Breast epithelium (tissue), 4 donors: ENCODE data around the gene DMWD. TPM values are rescaled to one million over a fixed set of nuclear protein-coding genes. Genes with fewer than 3 reads are reported as not detected.

ENCODE experiments used
- DNase-seq, 2 donors: peaks; one replicate each; pipeline ENCODE4 v3.0.0-alpha.2; 2019; ENCODE audit warnings: low spot score in 2 of 2
- H3K27ac ChIP-seq, 2 donors: fragments of 200-600 bp; sonication (generic) in 1 of 2; one replicate each; pipeline ENCODE4 v1.5.1; 2016 to 2019; ENCODE audit warnings: mild to moderate bottlenecking in 1 of 2
- H3K27me3 ChIP-seq, 2 donors: fragments of 200-600 bp; sonication (generic) in 1 of 2; one replicate each; pipeline versions ENCODE4 v1.5.1 to v1.6.0; 2017 to 2019; ENCODE audit warnings: control low read depth in 1 of 2, mild to moderate bottlenecking in 1 of 2
- H3K36me3 ChIP-seq: fragments of 200-600 bp; one replicate; pipeline ENCODE4 v1.5.1; 2019
- H3K4me1 ChIP-seq, 2 donors: fragments of 200-600 bp; sonication (generic); one replicate each; pipeline ENCODE4 v1.5.1; 2016 to 2019; ENCODE audit warnings: control low read depth in 1 of 2
- H3K4me3 ChIP-seq, 3 donors: fragments of 200-600 bp; sonication (generic); 1 replicate in 2 of 3; 2 replicates in 1 of 3; pipeline ENCODE4 v1.5.1; 2016 to 2019; ENCODE audit warnings: mild to moderate bottlenecking in 3 of 3, moderate library complexity in 2 of 3
- H3K9me3 ChIP-seq, 2 donors: fragments of 200-600 bp; sonication (generic) in 1 of 2; one replicate each; pipeline ENCODE4 v1.5.1; 2016 to 2019; ENCODE audit warnings: control low read depth in 1 of 2
- CTCF ChIP-seq, 3 donors: fragments of 450-650 bp; IDR thresholded peaks; one replicate each; pipeline ENCODE4 v1.5.1; 2016 to 2017; ENCODE audit warnings: antibody characterized with exemption in 3 of 3, mild to moderate bottlenecking in 3 of 3, moderate library complexity in 3 of 3
- POLR2A ChIP-seq: fragments of 450-650 bp; IDR thresholded peaks from one replicate; pipeline ENCODE4 v1.6.1; 2016; ENCODE audit warnings: antibody characterized with exemption, mild to moderate bottlenecking, moderate library complexity
- POLR2AphosphoS5 ChIP-seq, 3 donors: sonication (generic); formaldehyde crosslinking; IDR thresholded peaks; one replicate each; pipeline ENCODE4 v1.6.1; 2017; ENCODE audit warnings: antibody characterized with exemption in 3 of 3
- intact Hi-C: fragments of 100-400 bp; cut with DNase I; formaldehyde crosslinking; loops from one replicate; pipeline ENCODE4 v1.15.1; 2023; ENCODE audit warnings: low total_unique reads
- total RNA-seq, 3 donors: library from RNA; depleted of rRNA; stranded (reverse); fragments of >200 nt; gene quantifications; one replicate each; pipeline ENCODE4 v1.1.0, GENCODE V29; 2016

Gene DMWD
- total RNA-seq, 3 donors from 2014 or later = 24.2 to 31.1 (median 29.3) TPM

- Histone ChIP-seq H3K4me1 (no peaks in the 10 kb centered on the region), H3K36me3 (no peaks in the 10 kb centered on the region)
- TF ChIP-seq POLR2A (no peak), CTCF (IDR thresholded peaks at IDR 0.05) (no peak), POLR2AphosphoS5 (IDR thresholded peaks at IDR 0.05) (no peak)
Observed at GRCh38 chr19:45812297-45812696, 19.7 kb upstream of the DMWD start.

GRCh38 chr19:45809643-45810159 lies 17.1 kb upstream of the DMWD start:
- intact Hi-C loops = no loop called here

More at GRCh38 chr19:45812297-45812696, 19.7 kb upstream of the DMWD start:
- intact Hi-C loops = no loop called here
- no peaks in the 10 kb centered on the region for H3K9me3 ChIP-seq
- H3K27me3 ChIP-seq = no peaks in the 10 kb centered on the region
- H3K27ac ChIP-seq = peak overlapping the region in 1 of 2 donors; percentile 52
- no peak for DNase-seq
- no peak overlapping the region for H3K4me3 ChIP-seq

GRCh38 chr19:45805719-45806118 lies 13.1 kb upstream of the DMWD start:
- H3K27ac ChIP-seq = no peak overlapping the region
- DNase-seq = no peak
- no peaks in the 10 kb centered on the region for H3K36me3 ChIP-seq
- H3K9me3 ChIP-seq = no peaks in the 10 kb centered on the region
- H3K27me3 ChIP-seq = no peaks in the 10 kb centered on the region
- intact Hi-C loops = no loop called here
- no peak overlapping the region for H3K4me3 ChIP-seq
- no peak for TF ChIP-seq CTCF (IDR thresholded peaks at IDR 0.05)
- no peak for TF ChIP-seq POLR2AphosphoS5 (IDR thresholded peaks at IDR 0.05)
- no peak for TF ChIP-seq POLR2A
- no peaks in the 10 kb centered on the region for H3K4me1 ChIP-seq

More at GRCh38 chr19:45809643-45810159, 17.1 kb upstream of the DMWD start:
- no peaks in the 10 kb centered on the region for H3K27me3 ChIP-seq
- TF ChIP-seq POLR2AphosphoS5 (IDR thresholded peaks at IDR 0.05) = no peak
- TF ChIP-seq POLR2A = no peak
- TF ChIP-seq CTCF (IDR thresholded peaks at IDR 0.05) = no peak
- no peaks in the 10 kb centered on the region for H3K9me3 ChIP-seq
- no peak for DNase-seq
- no peak overlapping the region for H3K27ac ChIP-seq
- H3K4me1 ChIP-seq = no peaks in the 10 kb centered on the region
- no peaks in the 10 kb centered on the region for H3K36me3 ChIP-seq
- H3K4me3 ChIP-seq = no peak overlapping the region

GRCh38 chr19:45804959-45805230 lies 12.2 kb upstream of the DMWD start:
- intact Hi-C loops = no loop called here
- no peak for DNase-seq
- no peaks in the 10 kb centered on the region for H3K4me1 ChIP-seq
- no peak for TF ChIP-seq POLR2A
- TF ChIP-seq POLR2AphosphoS5 (IDR thresholded peaks at IDR 0.05) = no peak
- no peak for TF ChIP-seq CTCF (IDR thresholded peaks at IDR 0.05)
- H3K27me3 ChIP-seq = no peaks in the 10 kb centered on the region
- no peaks in the 10 kb centered on the region for H3K9me3 ChIP-seq
- H3K36me3 ChIP-seq = no peaks in the 10 kb centered on the region
- no peak overlapping the region for H3K27ac ChIP-seq
- H3K4me3 ChIP-seq = no peak overlapping the region

GRCh38 chr19:45804140-45804958 lies 11.7 kb upstream of the DMWD start:
- TF ChIP-seq POLR2AphosphoS5 (IDR thresholded peaks at IDR 0.05) (no peak), CTCF (IDR thresholded peaks at IDR 0.05) (no peak), POLR2A (no peak)
- Histone ChIP-seq H3K27me3 (no peaks in the 10 kb centered on the region), H3K9me3 (no peaks in the 10 kb centered on the region), H3K27ac (no peak overlapping the region), H3K36me3 (no peaks in the 10 kb centered on the region), H3K4me3 (no peak overlapping the region), H3K4me1 (no peaks in the 10 kb centered on the region)
- no peak for DNase-seq
- intact Hi-C loops = no loop called here
